Astrocyte of the spinal cord (primary cell): ENCODE results near the gene ZNF263.

ENCODE experiments used
- DNase-seq: peaks from one replicate; pipeline ENCODE4 v3.0.0; 2011; ENCODE audit warnings: low read depth, low spot score
- H3K4me3 ChIP-seq: 2 replicates; pipeline ENCODE4 v1.5.1; 2011; ENCODE audit warnings: low read depth, mild to moderate bottlenecking, low read length, moderate library complexity
- in situ Hi-C: cut with HindIII; loops from 2 replicates; pipeline ENCODE4 v1.10.0; 2017; ENCODE audit warnings: low sequenced_read_pairs
- TF ChIP-seq, protein P1 (sequence below): IDR thresholded peaks from 2 replicates; pipeline ENCODE4 v1.5.1; 2012; ENCODE audit warnings: low read depth, mild to moderate bottlenecking, low read length, inconsistent platforms

The ZNF263 gene

GRCh38 chr16:3254309-3254708, 29.0 kb upstream of the ZNF263 start:
- TF ChIP-seq, protein P1, sequence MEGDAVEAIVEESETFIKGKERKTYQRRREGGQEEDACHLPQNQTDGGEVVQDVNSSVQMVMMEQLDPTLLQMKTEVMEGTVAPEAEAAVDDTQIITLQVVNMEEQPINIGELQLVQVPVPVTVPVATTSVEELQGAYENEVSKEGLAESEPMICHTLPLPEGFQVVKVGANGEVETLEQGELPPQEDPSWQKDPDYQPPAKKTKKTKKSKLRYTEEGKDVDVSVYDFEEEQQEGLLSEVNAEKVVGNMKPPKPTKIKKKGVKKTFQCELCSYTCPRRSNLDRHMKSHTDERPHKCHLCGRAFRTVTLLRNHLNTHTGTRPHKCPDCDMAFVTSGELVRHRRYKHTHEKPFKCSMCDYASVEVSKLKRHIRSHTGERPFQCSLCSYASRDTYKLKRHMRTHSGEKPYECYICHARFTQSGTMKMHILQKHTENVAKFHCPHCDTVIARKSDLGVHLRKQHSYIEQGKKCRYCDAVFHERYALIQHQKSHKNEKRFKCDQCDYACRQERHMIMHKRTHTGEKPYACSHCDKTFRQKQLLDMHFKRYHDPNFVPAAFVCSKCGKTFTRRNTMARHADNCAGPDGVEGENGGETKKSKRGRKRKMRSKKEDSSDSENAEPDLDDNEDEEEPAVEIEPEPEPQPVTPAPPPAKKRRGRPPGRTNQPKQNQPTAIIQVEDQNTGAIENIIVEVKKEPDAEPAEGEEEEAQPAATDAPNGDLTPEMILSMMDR, result no peak
- H3K4me3 ChIP-seq, result no peak overlapping the region
- in situ Hi-C loops, result no loop called here
- no peak for DNase-seq

GRCh38 chr16:3256146-3256865, 27.0 kb upstream of the ZNF263 start, which contains the start of gene MEFV:
Gene MEFV, minus strand, starts transcription at chr16:3256633. Its CDS starts 46 bp downstream, at chr16:3256587.
- H3K4me3 ChIP-seq, result no peak within 1 kb of the TSS
- no peak for DNase-seq
- in situ Hi-C loops, result no loop called here
- TF ChIP-seq, protein P1, result no peak

DNA sequence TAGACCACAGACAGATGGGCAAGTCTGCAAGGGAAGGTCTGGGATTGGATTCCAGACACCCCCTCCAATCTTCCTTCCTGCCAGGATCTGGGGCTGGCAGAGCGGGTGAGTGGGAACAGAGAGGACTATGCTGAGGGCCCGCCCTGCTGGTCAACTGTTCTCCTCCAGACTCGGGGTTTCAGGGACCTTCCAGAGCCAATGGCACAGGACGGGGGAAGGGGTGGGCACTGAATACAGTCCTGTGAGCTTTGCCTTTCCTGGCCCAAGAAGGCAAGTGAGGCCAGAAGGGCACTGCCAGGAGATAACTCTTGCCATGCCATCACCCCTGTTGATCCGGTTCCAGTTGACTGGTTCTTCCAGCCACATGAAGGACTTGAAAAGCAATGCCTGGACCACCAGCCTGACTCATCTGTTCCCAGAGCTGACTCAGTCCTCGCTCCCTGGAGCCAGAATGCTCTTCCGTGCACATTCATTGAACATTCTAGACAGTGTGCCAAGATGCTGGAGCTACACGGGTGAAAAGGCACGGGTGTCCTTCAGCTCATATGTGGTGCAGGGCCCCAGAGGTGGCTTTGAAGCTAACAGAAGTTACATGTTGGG, 26.3 kb upstream of the ZNF263 start:
- in situ Hi-C loops, result no loop called here
- DNase-seq, result peak; percentile 43
- H3K4me3 ChIP-seq, result no peak overlapping the region
- TF ChIP-seq, protein P1, result no peak

DNA sequence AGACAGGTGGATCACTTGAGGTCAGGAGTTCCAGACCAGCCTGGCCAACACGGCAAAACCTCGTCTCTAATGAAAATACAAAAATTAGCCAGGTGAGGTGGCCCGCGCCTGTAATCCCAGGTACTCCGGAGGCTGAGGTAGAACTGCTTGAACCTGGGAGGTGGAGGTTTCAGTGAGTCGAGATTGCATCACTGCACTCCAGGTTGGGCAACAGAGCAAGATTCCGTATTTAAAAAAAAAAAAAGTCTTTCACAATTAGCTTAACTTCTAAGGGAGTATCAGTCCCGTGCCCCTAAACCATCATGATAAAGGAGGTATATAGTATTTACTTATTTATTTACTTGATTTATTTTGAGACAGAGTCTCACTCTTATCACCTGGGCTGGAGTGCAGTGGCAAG, 23.5 kb upstream of the ZNF263 start:
- no peak overlapping the region for H3K4me3 ChIP-seq
- in situ Hi-C loops, result no loop called here
- TF ChIP-seq, protein P1, result no peak
- DNase-seq, result no peak

DNA sequence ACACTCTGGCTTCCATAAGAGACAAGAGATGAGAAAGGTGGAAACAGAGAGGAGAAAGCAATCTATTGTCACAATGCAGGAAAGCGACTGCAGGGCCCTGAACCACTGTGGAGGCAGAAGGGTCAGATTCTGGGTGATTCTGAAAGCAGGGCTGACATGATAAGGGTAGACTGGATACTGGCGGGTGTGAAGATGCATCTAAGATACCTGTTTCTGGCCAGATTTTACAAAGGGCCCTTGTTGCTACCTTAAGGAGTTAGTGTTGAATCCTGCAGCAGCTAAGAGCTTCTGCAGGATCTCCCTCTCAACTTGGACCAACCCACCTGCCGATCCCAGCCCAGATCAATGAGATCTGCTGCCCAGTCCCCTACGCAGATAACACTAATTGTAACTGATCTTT, 20.8 kb upstream of the ZNF263 start:
- in situ Hi-C loops, result no loop called here
- TF ChIP-seq, protein P1, result no peak
- no peak for DNase-seq
- no peak overlapping the region for H3K4me3 ChIP-seq

- H3K4me3 ChIP-seq, result peak overlapping the region; percentile 71
- in situ Hi-C loops, result no loop called here
- TF ChIP-seq, protein P1, result peak; percentile 42
- peak; percentile 98 for DNase-seq
Measured at GRCh38 chr16:3264137-3265036, 18.9 kb upstream of the ZNF263 start.
